Measurements from ENCODE around the gene RNU6-1.

Gene RNU6-1

DNA sequence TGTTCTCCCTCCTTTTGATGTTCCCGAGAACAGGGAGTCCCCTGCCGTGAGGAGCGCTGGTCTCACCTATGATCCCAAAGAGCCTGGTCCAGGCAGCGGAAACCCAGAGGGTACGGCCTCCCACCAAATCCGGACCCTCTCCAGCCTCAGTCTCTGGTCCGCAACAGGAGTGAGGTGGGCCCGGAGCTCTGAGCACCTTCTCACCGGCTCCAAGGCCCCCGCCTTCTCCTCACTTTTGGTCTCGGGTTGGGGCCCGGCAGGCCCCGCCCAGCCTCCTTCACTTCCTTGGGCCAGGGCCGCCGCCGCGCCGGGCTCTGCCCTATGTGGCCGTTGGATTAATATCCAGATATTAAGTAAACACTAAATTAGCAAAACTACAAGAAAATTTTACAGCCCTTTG lies 20.2 kb downstream of the RNU6-1 start:
- H3K4me3 ChIP-seq (replicated peaks; ENCODE audit: insufficient read depth, low read length) = no peak overlapping the region
- no peak for DNase-seq (ENCODE audit: low read depth in 1 of 2, low spot score in 1 of 2)
- TF ChIP-seq GABPA (IDR thresholded peaks at IDR 0.05; ENCODE audit: low read depth) = no peak
- TF ChIP-seq POLR2AphosphoS5 (IDR thresholded peaks at IDR 0.05; ENCODE audit: low read depth) = no peak
- no peak for TF ChIP-seq REST (IDR thresholded peaks at IDR 0.05; ENCODE audit: insufficient replicate concordance, low read depth)
- no peak for TF ChIP-seq SPI1 (IDR thresholded peaks at IDR 0.05; ENCODE audit: borderline replicate concordance, low read depth)
- TF ChIP-seq CTCF (IDR thresholded peaks at IDR 0.05; ENCODE audit: insufficient read depth, low read length) = no peak
- peaks cover 44% of the 10 kb centered on the region for H3K27me3 ChIP-seq (ENCODE audit: insufficient read depth, poor library complexity, severe bottlenecking)
- no peak overlapping the region for H3K27ac ChIP-seq (replicated peaks)

- DNase-seq (ENCODE audit: low read depth in 1 of 2, low spot score in 1 of 2) = no peak
- Histone ChIP-seq H3K27ac (replicated peaks) (no peak overlapping the region), H3K27me3 (ENCODE audit: insufficient read depth, poor library complexity, severe bottlenecking) (peaks cover 35% of the 10 kb centered on the region), H3K4me3 (replicated peaks; ENCODE audit: insufficient read depth, low read length) (no peak overlapping the region)
- no peak for TF ChIP-seq REST (IDR thresholded peaks at IDR 0.05; ENCODE audit: insufficient replicate concordance, low read depth)
- no peak for TF ChIP-seq SPI1 (IDR thresholded peaks at IDR 0.05; ENCODE audit: borderline replicate concordance, low read depth)
- no peak for TF ChIP-seq CTCF (IDR thresholded peaks at IDR 0.05; ENCODE audit: insufficient read depth, low read length)
- no peak for TF ChIP-seq GABPA (IDR thresholded peaks at IDR 0.05; ENCODE audit: low read depth)
These were observed 21.4 kb downstream of the RNU6-1 start for GRCh38 chr15:67818464-67818863.

DNA sequence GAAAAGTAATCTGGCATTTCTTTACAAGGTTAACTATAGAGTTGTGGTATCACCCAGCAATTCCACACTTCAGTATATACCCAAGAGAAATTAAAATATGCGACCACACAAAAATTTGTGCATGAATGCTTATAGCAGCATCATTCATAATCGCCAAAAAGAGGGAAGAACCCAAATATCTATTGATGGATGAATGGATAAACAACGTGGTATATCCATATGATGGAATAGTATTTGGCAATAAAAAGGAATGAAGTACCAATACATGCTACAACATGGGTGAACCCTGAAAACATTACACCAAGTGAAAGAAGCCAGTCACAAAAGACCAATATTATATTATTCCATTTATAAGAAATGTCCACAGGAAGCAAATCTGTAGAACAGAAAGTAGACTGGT lies 23.2 kb downstream of the RNU6-1 start:
- H3K27me3 ChIP-seq (ENCODE audit: insufficient read depth, poor library complexity, severe bottlenecking) = peaks cover 22% of the 10 kb centered on the region
- no peak for DNase-seq (ENCODE audit: low read depth in 1 of 2, low spot score in 1 of 2)
- H3K4me3 ChIP-seq (replicated peaks; ENCODE audit: insufficient read depth, low read length) = no peak overlapping the region
- TF ChIP-seq GABPA (IDR thresholded peaks at IDR 0.05; ENCODE audit: low read depth) (no peak), CTCF (IDR thresholded peaks at IDR 0.05; ENCODE audit: insufficient read depth, low read length) (no peak), POLR2AphosphoS5 (IDR thresholded peaks at IDR 0.05; ENCODE audit: low read depth) (no peak), REST (IDR thresholded peaks at IDR 0.05; ENCODE audit: insufficient replicate concordance, low read depth) (no peak), SPI1 (IDR thresholded peaks at IDR 0.05; ENCODE audit: borderline replicate concordance, low read depth) (no peak)
- no peak overlapping the region for H3K27ac ChIP-seq (replicated peaks)
